CD4-positive, alpha-beta T cell treated with Interleukin-10 for 1 hour (primary cell): ENCODE results near the gene CACNB2.
"Not testable (repeated sequence)": the region's sequence is repeated elsewhere in the genome, so short reads cannot be mapped to it uniquely, and the experiment has no call there.

Experiments
- DNase-seq: peaks from one replicate; pipeline ENCODE4 v3.0.0-alpha.2; 2020

Gene CACNB2

DNA sequence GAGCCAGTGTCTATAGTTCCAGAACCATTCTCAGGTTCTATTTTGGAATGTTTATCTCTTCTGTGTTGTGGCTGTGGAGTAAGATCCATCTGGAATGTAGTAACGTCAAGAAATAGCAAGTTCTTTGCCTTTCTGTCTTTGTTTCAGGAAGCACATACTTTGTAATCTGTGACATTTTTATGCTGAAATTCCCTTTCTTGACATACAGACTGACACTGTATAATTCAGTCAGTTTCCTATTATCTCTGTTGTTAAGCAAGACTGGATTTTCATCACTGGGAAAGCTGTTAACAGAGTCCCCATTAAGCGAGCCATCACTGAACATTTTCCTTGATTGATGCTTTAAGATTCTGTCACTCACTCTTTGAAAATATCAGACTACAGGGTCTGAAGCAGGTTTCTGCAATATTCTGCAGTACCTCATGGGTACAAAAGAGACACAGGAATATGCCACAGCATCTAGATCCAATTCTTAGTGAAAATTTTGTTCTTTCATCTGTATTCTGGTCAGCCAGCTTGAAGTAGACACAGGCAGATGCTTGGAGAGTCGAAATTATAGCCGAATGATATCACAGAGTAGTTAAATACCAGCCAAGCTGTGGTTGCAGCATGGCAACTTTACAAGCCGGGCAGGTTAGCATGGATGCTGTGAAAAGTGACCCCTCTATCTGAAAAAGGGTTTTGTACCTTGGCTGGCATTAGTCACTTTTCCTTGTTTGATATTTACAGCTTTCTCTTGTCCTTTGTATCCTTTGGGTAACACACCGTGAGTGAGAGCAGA lies 62.6 kb downstream of the CACNB2 start:
- no peak for DNase-seq

DNA sequence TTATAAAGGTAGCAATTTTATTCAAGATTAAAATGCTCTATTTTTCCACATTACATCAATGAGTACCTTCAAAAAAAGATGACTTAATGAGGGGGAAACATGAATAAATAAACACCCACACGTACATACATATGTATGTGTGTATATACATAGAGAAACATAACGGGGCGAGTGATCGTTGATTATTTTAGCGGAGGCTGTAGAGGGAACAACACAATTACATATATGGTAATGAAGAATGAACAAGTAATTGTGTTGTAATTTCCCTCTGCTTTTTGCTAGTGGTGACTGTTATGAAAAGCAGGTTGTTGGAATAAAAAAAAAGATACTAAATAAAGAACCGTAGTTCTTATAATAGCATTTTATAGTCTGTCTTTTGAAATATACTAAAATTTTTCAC lies 63.2 kb downstream of the CACNB2 start:
- DNase-seq: no peak

DNA sequence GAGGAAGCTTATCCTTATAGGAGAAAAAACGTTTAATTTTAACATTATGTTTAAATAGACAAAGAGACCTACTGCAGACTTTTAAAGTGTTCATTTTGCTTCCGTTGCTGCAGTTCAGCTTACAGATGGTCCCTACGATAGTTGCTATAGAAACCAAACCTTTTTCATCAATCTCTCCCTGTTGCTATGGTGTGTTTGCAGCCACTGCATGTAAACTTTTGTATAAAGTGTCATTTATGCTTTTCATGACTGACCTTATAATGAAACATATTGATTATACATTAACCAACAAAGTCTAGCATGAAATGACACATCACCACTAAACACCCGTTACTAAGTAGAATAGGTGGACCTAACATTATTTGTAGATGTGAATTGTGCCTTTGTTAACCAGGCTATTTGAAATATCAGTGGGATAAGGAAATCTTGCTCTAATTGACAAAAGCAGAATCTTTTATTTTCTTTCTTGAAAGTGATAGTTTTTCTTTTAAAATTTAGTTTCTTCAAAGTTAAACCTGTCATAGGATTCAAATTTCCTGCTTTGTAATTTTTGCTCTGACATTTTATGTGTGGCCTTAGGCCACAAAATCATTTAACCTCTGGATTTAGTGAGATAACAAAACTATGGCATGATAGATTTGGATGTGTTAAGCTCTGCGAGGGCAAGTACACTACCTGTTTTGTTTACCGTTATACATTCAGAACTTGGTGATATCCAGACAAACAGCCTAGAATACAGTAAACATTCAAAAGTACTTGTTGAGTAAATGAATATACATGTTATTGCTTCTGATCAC lies 64.0 kb downstream of the CACNB2 start:
- peak; percentile 45 for DNase-seq

DNA sequence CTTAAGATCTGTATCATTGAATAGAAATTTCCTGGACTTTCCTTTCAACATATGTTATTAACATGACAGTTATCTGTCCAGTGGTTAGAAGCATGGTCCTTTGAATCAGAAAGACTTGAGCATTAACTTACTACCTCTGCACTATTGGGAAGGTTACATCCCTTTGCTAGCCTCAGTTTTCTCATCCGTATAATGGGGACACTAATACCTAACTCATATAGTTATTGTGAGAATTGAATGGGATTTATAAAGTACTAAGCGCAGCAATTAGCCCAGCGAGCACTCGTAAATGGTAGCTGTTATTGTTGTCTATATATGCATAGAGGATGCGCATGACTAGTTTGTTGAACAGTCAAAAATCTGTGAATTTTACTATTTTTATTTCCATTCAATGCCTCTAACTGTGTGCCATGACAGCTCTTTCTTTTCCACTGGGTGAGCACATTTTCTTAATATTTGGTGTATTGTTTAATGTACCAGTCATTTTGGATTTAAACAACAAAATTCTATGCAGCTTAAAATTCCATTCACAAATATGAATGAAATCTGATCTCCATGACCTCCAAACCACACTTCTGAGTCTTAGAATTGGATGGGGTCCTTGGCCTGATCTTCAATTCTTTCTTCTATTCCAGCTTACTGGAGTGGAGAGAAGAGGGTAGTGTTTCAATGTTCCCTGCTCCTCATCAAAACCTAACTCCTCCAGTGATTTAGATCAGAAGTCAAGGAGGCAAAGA lies 65.0 kb downstream of the CACNB2 start:
- no peak for DNase-seq

DNA sequence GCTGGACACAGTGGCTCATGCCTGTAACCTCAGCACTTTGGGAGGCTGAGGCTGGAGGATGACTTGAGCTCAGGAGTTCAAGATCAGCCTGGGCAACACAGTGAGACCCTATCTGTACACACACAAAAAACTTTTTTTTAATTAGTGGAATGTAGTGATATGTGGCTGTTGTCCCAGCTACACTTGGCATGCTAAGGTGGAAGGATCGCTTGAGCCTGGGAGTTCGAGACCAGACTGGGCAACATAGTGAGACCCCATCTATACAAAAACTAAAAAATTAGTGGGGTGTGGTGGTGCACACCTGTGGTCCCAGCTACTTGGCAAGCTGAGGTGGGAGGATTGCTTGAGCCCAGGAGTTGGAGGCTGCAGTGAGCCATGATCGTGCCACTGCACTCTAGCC lies 68.0 kb downstream of the CACNB2 start:
- not testable (repeated sequence) for DNase-seq

DNA sequence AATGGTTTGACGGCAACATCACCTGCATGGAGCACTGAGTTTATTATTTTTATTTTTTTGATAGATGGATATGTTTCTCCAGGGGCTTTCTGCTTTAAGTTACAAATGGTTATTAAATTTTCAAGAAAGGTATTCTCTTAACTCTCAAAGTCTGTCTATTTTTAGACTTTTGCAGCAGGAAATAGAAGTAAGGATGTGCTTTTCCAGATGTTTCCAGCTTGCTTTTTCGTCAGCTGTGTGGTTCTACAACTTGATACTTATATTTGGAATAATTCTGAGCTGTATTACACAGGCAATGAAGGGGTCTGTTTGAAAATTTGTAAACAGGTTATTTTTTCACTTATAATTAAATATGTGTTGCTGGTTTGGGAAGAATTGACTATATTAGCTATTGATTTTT lies 69.0 kb downstream of the CACNB2 start:
- DNase-seq: no peak

DNA sequence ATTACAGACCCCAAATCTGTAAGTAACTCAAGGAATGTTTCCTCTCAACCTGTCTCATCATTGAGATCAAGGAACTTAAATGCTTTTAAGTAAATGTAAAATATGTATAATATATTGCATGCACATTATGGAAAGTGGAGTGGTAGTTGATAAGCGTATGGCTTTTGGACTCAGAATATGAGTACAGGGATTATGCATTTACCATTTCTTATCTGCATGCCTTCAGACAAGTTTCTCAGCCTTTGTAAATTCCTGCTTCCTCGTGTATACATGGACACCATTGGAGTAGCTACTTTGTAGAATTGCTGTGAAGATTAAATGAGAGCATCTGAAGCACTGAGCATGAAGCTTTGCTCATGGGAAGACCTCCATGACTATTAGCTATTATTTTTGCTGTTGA lies 70.5 kb downstream of the CACNB2 start:
- no peak for DNase-seq

DNA sequence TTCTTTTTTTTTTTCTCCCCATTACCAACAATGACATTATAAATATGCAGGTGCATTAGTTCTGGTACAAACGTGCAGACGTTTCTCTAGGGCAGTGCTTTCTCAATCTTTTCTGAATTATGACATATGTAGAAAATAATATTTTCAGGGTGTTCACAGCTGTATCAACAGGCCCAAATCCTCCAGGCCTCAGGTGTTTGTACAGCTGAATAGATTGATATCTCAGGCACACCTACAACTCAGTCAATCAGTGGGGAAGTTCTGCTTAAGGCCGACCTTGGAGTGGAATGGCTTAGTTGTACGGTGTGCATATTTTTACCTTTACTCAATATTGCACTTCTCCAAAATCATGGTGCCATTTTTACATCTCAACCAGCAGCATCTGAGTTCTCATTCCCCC lies 71.6 kb downstream of the CACNB2 start:
- DNase-seq: no peak

DNA sequence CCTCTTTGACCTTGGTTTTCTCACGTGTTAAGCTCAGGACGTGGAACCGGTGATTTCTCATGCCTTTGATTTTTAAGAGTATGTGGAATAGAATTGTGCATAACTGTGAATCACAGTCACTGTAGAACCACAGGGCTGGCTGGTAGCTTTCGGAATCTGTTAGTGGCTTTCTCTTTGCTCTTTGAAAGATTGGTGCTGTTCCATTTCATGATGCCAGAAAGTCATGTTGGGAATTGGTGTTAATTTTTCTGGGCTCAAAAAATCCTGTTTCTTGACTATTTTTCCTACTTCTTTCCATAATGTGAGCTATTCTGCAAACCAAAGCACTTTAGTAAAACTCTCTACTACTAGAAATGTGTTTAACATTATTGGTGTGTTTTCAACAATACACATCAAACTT lies 73.0 kb downstream of the CACNB2 start:
- no peak for DNase-seq

DNA sequence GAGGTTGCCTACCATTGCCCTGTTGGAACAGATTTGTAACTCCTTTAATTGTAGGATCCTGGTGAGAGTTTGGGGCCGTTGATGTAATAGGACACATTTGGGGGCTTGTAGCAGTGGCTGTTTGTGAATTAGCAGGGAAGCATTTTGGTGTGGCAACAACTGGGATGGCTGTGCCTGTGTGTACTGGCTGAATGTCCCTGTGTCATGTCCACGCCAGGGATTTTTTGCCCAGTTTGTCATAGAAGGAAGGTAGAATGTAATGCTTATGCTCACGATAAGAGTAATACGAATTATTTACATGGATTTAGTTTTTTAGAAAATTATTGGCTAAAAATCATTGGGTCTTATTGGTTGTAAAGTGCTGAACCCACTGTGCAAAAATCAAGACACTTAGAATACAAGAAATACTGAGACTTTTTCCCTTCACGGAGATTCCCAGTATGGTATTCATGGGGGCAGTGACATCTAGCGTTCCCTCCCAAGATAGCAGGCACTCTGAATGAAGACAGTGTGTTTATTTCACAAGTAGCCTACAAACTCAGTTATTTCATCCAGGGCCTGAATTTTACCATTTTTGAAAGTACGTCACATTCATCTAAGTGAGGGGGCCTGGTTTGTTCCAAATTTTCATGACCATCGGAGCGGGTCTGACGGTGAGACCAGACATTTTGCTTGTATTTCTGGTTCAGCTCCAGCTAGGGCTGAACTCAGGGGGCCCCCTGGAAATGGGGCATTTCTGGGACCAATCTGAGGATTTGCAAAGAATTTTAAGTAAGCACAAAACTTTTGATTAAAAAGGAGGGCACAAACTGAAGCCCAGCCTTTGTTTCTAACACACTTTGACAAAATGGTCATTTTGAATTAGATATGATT lies 74.7 kb downstream of the CACNB2 start:
- peak; percentile 11 for DNase-seq

DNA sequence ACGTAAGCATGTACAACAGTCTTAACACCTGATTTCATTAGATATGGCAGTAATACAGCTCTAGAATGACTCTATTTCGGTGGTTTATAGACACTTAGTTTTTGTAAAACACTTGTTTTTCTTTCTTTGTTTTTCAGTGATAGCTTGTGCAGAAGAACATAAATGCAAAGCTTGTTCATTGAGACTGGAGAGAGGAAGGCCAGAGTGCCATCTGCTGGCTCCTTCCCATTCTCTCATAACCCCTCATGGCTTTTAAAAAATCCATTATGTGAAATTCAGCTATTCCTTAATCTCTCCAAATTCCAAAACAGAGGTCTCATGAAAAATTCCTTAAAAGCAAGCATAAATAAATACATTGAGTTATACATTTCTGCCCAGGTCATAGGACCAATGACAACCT lies 76.3 kb downstream of the CACNB2 start:
- DNase-seq: no peak

DNA sequence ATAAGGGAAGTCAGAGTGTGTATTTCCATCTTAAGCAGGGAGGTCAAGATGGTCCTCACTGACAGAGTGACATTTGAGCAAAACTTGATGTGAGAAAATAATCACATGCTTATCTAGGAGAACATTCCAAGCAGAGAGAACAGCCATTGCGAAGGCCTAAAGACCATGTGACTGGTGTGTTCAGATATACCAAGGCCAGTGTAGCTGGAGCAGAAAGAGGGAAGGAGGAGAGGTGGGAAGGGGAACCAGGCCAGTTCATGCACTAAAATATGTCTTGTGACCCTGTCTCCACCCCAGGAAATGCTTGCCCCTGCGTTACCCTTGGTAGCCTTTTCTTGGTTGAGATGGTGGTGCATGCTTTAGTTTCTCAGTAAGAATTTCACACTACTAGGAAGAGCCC lies 77.4 kb downstream of the CACNB2 start:
- no peak for DNase-seq

DNA sequence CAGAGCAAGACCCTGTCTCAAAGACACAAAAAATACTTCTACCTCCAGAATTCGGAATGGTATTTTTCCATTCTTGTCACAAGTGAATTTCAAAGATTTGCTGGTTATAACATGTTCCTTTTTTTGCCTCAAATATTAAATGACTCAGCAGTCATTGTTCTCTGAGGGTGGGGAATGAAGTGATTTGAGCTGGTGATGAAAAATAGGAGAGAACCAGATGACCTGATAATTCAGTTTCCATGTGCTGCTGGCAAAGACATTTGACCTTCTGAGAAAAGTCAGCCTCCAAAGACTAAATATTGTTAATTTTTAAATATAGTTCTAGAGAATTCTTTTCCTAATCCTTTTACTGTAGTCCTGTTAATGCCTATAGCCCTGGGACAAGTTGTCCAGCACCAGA lies 78.9 kb downstream of the CACNB2 start:
- DNase-seq: no peak

DNA sequence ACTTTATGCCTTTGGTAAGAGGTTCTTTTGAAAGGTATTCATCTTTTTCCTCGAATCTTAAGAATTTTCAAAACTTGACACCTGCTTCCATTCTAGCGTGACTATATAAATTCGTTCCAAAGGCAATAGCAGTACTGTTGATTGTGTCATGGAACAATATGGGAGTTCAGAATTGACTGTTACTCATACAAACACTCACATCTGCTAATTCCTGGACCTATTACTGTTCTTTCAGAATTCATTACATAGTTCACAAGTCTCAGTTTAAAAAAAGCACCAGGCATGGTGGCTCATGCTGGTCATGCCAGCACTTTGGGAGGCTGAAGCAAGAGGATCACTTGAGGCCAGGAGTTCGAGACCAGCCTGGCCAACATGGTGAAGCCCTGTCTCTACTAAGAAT lies 80.9 kb downstream of the CACNB2 start:
- DNase-seq: no peak

DNA sequence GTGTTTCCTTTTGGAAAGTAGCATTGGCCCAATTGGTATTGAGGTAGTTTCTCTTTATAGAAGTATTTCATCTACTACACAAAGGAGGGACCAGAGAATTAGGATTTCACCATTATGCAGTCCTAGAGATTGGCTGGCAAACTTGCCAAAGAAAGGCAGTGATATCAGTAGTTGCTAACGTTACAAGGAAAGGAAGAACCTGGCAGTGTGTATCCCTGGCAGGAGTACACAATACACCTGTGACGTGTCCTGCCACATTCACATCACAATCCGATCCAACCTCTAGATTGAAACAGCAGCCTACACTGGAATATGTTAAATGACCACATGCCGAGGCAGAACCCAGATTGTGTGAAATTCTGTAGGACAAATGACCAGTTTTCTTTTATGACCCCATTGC lies 81.7 kb downstream of the CACNB2 start:
- no peak for DNase-seq

DNA sequence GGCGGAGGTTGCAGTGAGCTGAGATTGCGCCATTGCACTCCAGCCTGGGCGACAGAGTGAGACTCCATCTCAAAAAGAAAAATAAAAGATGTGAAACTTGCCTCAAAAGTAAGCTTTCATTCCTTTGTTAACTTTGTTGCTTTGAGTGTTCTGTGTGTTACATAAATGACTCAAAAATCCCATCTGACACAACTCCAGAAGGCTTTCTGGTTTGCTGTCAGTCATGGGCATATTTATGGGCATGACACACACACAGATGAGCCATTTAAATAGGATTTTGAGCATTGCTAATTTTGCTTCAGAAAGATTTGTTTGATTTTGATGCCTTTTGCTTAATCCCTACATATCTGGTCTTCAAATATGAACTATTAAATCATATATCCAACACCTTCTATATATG lies 82.6 kb downstream of the CACNB2 start:
- no peak for DNase-seq

DNA sequence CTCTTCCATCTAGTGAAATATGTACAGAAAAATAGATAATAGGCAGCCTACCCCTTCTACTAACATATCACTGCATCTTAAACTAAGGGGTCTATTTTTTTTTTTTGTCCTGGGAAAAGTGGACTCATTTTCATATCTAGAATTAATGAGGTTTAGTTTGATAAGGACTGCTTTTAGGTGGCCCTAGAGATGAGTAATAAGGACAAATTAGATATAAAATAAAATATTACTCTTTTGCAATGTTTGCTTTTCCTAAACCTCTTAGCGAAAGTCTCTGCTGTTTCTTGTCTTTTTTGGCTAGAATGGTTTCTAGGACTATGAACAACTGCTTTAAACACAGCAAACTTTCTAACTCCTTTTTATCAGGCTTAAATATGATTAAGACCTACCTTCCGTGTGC lies 83.7 kb downstream of the CACNB2 start:
- no peak for DNase-seq

DNA sequence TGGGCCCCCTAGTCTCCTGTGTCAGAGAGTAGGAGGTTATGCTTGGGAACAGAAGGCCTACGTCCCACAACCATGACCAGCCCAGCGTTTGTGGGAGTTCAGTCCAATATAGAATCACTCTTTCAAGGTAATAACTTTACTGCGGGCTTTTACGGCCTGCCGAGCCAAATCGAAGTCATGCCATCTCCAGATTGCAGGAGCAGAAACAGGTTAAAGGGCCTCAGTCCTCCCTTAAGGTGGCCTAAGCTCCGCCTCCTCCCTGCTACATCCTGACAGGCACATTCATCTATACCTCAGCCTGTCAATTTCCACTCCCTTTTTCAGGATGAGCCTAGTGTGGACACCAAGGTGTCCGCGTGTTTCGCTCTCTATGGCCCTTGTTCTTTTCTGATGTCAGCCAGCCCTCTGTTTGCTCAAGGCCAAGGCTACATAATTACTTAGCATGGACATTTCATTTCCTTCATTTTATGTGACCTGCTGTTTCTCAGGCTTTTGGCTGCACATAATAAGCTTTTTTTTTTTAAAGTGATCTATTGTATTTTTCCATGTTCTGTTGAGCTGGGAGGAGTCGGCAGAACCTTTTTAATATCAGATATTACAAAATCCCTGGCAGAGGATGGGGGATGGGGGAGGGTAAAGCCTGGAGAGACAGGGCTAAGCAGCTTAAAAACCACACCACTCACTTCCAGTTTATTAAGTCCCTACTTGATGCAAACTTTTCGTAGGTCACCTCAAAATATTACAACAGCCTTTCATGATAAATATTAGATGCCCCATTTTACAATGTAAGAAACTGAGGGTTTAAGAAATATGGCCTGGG lies 84.6 kb downstream of the CACNB2 start:
- no peak for DNase-seq

DNA sequence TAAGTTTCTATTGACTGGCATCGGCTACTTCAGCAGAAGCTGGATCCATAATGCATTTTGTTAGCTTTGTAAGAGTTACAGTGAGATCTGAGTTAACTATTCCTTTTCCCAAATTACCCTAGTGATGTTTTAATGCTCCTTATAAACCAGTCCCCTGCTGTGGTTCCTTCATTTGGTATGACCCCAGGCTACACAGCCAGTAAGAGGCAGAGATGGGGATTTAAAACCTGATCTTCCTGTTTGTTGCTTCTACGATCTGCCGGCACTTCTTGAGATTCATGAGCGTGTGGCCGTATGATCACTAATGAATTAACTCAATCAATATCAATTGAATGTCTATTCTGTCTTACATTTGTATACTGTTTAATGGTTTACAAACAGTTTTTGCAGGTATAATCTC lies 86.1 kb downstream of the CACNB2 start:
- DNase-seq: no peak

DNA sequence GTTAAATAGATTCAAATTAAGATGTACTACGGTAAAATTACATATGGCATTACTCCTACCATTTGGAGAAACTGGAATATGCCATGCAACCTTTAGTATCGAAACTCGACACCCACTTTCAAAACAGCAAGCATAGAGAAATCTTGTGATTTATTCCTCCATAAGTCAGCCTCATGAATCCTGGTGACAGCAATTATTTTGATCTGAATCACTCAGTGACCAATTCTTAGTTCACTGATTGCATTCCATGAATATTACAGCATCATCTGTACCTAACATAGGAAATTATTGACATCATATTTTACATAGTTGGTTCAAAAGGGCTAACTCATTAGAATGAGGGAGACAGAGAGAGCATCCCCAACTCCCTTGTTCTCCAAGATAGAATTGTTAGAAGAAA lies 89.6 kb downstream of the CACNB2 start:
- no peak for DNase-seq

DNA sequence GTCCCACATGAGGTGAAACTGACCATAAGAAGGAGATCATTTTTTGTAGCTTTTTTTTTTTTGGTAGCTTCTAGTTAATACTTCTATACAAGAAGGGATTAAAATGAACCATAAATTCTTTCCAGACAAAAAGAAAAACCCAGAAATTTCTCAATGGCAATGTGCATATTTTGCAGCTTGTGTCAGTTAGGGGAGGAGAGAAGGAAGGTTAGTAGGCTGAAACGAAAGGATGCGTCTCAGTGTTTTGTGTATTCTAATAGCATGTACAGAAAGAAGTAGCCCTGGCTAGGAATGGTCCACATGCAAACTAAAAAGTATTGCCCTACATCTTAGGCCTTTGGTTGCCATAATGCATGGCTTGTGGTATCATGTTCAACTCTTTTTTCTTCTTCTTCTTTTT lies 90.6 kb downstream of the CACNB2 start:
- DNase-seq: no peak

DNA sequence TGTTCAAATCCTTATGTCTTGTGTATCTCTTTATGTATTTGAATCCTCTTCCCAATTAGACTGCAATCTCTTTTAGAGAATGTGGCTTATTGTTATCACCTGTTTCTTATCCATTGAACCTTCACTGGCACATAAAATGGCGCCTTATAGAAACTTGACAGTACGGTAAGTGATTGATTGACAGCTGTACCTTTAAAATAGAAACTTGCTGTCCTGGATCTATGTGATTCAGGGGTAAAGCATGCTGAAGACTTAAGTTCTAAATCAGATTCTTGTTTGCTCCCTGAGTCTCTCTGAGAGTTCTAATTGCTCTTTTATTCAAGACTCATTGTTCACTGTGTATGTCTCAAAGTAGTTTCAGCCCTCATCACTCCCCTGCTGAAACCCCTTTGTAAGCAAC lies 91.3 kb downstream of the CACNB2 start:
- no peak for DNase-seq
